ENCODE measurements around the gene NKAIN4.

NKAIN4 gene

GRCh38 chr20:63216849-63217471, 37.3 kb downstream of the NKAIN4 start:
- no peak for DNase-seq

DNA sequence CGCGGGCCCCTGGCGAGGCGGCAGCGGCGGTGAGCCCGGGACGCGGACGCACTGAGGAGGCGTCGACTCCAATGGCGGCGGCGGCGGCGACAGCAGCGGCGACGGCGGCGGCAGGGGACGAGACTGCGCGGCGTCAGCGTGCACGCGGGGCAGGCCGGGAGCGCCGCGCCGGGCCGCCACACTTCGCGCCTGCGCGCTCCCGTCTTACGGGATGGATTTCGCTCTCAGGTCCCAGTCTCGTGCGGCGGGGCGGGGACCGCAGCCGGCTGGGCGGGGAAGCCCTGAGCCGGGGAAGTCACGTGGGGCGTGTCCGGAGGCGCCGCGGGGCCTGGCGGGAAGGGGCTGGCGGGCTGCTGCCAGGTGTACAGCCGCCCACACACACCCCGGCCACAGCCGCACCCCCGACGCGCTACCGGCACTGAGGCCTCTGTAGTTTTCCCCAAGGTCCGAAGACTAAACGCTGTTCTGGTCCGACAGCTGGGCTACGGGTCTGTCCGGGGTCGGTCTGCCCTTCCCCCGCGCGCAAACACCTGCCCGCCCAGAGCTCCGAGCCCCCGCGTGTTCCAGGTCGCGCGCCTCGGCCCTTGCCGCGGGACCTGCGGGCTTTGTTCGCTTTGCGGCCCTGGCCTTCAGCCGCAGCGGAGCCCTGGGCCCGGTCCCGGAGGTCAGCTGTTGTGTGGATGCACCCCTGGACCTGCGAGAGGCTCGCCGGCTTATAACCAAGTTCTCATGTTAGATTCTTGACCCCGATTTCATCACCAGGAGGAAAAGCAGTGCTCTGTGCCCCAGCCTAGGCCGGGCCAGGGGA, 38.0 kb downstream of the NKAIN4 start, which contains the start of gene YTHDF1:
YTHDF1 (minus strand) TSS at position 91 of the 808 bp plus-strand sequence. CDS start 239 bp downstream, outside the sequence.
- peak; percentile 96 for DNase-seq

DNA sequence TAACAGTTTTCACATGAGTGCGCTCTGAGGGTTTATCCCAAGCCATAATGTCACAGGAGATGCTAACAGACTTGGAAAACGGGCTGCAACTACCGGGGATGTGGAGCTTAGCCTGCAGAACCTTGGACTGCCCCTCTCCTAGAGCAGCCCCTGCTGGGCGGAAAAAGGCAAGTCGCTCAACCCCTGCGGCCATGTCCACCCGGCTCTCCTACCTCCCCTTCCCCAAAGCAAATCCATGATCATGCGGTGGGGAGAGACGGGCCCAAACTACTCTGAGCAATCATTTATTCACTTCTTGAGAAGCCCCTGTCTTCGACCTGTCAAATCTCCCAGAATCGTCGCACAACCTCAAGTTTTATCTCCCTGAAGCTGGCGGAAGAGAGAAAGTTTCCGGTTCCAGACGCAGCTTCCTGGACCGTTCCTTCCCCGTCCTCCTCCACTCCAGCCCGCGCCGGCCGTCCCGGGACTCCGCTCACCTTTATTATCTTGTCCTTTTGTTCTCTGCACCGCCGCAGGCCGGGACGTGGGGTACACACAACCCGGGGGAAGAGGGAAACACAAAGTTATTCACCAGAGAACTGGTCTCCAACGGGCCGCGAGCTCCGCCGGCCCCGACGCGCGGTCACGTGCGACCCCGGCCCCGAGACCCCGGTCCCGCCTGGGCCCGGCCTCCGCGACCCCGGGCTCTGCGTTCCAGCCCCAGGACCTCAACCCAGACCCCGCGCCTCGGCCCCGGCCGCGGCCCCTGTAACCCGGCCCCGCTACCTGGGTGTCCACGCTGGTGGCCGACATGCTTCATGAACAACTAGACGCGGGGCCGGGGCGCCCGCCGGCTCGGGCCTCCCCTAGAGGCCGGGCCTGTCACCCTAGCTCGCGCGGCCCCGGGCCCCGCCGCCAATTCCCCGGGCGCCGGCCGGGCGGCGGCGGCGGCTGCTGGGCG, 38.9 kb downstream of the NKAIN4 start:
- peak; percentile 17 for DNase-seq

DNA sequence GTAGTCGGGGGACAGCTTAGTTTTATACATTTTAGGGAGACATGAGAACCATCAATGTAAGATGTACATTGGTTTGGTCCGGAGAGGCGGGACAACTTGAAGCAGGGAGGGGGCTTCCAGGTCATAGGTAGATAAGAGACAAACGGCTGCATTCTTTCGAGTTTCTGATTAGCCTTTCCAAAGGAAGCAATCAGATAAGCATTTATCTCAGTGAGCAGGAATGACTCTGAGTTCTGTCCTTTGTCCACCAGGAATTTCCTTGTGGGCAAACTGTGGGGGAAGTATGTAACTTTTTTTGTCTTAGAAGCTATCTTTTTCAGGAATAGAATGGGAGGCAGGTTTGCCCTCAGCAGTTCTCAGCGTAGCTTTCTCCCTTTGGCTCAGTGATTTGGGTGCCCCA, 39.7 kb downstream of the NKAIN4 start:
- no peak for DNase-seq

DNA sequence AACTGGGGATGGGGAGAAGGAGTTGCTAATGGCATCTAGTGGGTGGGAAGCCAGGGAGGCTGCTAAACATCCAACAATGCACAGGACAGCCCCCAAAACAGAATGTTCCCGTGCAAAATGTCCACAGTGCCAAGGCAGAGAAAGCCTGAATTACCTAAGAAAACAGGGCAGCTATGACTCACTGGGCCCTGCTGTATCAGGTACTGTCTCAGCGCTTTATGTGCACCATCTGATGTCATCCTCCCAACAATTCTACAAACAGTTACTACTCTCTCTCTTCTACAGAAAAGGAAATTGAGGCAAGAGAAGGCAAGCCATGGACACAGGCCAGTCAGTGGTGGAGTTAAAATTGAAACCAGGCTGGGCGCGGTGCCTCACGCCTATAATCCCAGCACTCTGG, 41.5 kb downstream of the NKAIN4 start:
- no peak for DNase-seq

DNA sequence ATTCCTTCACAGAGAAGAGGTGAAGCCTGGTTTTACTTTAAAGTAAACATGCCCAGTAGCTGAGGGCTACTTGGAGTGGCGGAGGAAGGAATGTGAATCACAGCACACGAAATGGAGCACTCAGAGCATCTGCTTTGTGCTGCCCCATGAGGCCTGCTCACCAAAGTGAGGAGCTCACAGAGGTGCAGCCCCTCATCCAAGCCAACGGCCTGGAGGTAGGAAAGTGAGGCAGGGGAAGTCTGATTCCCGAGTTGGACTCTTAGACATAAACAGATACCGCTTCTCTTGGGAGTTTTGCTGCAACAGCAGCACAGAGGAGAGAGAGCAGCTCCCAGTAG, 41.9 kb downstream of the NKAIN4 start:
- no peak for DNase-seq

- DNase-seq, result no peak
Measured at GRCh38 chr20:63210011-63210605, 44.2 kb downstream of the NKAIN4 start.

- DNase-seq, result no peak
Measured at GRCh38 chr20:63208346-63208909, 45.8 kb downstream of the NKAIN4 start.

DNA sequence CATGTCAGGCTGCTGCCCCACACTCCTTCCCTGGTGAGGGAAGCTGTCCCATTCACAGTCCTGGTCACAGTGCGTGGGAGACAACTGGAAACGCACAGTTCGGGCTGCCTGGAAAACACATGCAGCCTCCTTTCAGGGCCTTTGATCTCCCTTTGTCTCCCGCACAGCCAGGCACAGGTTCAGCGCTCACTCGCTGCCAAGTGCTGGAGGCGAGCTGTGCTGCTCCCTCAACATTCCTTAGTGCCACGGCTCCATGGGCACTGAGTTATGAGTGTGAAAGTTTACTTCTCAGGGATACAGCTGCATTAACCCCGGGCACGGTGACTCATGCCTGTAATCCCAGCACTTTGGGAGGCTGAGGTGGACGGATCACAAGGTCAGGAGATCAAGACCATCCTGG, 47.4 kb downstream of the NKAIN4 start:
- DNase-seq, result no peak

GRCh38 chr20:63205896-63206295, 48.4 kb downstream of the NKAIN4 start:
- DNase-seq, result no peak

DNA sequence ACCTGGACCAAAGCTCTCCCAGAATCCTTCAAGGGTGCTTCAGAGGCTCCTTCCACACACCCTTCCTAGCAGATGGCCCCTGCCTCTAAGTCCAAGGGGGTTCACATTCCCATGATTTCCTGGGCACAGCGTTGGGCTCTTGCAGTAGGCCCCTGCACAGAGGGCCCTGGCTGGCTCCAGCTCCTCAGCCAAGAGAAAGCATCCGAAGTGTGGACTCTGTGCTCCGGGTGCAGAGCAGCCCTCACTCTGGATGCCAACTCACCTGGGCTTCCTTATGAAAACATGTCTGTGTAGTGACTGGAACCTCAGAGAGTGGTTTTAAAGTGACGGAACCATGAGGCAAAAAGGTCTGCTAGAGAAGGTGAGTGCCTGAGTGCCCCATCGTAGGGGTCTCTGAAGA, 49.9 kb downstream of the NKAIN4 start:
- no peak for DNase-seq

DNA sequence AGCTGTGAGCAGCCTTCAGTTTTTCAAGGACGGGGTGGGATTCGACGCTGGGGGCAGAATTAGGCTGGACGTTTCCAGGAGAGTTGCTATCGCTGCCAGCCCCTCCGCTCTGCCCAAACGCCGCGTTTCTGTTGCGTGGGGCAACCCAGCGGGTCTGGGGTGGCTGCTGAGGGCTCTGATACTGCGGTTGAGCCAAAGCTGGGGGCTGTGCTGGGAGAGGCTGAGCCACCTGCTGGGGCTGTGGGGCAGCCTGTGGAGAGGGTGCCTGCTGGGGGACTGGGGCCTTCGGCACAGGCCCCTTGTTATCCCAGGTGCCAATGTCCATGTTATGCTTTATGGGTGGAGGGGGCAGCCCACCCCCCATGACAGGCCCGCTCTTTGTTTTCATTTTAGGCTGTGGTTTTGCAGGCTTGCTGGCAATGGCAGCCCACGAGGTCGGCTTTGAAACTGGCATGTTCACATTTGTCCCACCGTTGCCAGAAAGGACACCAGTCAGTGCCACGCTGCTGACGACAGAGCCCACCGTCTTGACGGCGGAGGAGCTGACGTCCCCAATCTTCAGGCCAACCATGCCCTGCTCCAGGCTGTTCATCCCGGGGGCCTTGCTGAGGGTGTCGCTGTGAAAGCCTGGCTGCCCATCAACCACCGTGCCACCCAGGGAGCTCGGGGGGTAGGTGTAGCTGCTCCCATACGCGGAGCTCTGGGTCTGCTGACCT, 51.3 kb downstream of the NKAIN4 start:
- no peak for DNase-seq

GRCh38 chr20:63202021-63202420, 52.2 kb downstream of the NKAIN4 start:
- no peak for DNase-seq

- no peak for DNase-seq
Measured at GRCh38 chr20:63198606-63199005, 55.7 kb downstream of the NKAIN4 start.

DNA sequence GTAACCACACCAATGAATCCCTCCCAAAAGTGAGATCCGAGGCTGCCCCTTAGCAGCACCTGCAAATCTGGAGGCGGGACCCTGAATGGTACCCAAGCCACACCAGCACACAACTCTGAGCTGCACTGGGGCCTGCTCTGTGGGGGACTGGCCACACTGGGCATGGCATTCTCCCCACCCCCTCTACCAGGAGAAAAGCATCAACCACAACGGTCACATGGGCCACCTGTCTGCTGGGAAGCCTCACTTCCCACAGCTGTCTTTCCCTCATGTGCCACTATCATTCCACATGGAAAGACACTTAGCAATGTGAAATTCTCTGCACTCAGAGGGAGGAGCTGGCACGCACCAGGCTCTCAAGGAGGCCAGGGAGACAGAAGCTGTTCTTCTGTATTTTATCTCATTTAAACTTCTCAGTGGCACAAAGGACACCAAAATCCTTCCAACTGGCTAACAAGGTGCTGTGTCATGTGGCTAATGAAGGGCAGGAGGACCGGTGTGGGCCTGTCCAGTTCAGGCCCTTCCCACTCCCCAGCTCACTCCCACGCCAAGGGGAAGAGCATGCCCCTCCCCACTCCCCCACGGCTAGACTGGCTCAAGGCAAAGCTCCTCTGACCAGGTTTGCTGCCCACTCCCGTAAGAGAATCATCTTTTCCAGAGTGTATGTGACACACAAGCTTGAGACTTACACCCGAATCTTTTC, 57.3 kb downstream of the NKAIN4 start:
- DNase-seq, result no peak

DNA sequence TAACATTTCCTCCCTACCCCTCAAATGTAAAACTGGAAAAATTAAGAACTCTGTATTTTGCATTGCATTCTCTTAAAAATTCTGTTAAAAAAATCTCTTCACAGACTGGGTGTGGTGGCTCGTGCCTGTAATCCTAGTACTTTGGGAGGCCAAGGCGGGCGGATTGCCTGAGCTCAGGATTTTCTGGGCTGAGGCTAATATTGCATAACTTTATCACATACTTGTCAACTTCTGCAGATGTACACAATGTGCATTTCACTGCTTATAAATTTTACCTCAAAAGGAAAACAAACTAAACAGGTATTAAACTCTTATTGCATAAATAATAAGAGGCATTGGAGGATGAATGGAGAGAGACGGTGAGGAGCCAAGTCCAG, 59.5 kb downstream of the NKAIN4 start:
- DNase-seq, result no peak

DNA sequence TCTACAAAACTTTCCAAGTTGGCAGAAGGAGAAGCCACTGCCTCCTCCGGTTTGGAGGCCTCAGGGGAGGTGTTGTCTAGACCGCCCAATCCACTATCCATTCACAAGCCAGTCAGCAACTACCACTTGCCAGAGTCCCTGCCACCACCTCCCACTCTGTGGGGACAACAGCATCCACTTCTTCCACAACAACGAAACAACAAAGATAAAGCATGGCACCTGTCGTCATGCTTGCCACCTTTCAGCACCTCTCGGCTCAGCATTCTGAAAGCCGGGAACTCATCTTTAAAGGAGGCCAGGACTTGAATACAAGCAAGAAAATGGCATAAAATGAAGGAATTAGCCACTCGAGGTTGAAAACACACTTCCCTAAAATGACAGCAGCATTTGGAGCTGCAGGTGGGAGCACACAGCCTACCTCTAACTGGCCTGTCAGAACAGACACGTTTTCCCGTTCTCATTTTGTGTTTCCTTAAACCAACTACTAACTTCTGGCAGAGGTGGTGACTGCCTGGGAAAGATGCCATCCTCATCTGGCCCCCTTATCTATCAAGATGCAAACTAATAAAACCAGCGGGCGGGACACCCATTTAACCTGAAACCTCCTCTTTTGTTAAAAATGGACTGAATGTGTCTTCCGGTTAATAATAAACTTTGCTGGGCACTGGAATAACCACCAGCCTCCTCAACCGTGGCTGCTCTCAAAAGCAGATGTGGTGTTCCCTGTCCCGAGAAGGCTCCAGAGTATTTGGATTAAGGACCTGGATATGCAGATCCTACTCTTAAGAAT, 60.1 kb downstream of the NKAIN4 start:
- DNase-seq, result no peak

DNA sequence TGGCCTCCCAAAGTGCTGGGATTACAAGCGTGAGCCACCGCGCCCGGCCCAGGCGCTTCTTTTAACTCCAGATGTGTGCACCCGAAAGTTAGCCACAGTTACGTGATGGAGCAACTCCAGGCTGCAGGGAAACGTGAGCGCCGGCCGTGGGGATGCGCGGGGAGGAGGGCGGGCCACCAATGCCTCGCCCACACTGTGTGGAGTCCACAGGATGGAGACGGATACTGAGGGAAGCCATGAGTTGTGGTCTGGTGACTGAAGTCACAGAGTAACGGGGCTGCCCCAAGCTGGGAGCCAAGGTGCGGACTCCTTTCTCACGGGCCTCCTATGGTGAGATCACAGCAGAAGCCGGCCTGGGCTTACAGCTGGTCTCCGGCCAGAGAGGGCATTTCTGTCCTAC, 61.5 kb downstream of the NKAIN4 start:
- DNase-seq, result no peak

GRCh38 chr20:63191400-63191799, 62.9 kb downstream of the NKAIN4 start:
- DNase-seq, result no peak

DNA sequence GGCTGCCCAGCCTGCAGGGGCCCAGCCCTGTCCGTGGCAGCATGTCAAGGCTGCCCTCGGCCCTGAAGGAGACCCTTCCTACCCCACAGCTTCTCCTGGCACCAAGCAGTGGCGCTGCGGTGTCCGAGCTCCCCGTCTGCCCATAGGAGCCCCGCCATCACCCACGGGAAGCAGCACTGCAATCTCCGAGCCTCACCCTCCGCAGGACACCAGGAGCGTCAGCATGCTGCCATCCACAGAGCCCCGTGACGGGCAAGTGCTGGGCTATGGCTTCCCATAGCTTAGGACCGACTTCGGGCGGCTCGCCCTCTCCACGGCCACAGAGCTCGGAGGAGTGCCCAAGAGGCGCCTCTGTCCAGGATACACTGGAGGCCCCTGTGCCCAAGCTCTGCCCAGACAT, 63.4 kb downstream of the NKAIN4 start:
- DNase-seq, result no peak
